Stimulated activated CD8-positive, alpha-beta memory T cell treated with anti-CD3 and anti-CD28 coated beads, Interleukin-4, amount 100 ng/mL, for 1 hour (primary cell): ENCODE measurements around the gene KXD1.
"Not testable (repeated sequence)": the region's sequence is repeated elsewhere in the genome, so short reads cannot be mapped to it uniquely, and the experiment has no call there.

Experiments
- DNase-seq, 2 donors: peaks; one replicate each; pipeline ENCODE4 v3.0.0-alpha.2; 2020; ENCODE audit warnings: low read depth in 2 of 2, low spot score in 1 of 2

KXD1 gene

GRCh38 chr19:18533058-18533457, 24.6 kb upstream of the KXD1 start:
- no peak for DNase-seq

- no peak for DNase-seq
Measured at GRCh38 chr19:18536475-18536874, 21.2 kb upstream of the KXD1 start.

GRCh38 chr19:18537431-18537830, 20.2 kb upstream of the KXD1 start:
- DNase-seq, result no peak

- no peak for DNase-seq
Measured at GRCh38 chr19:18538115-18538514, 19.6 kb upstream of the KXD1 start.

- no peak for DNase-seq
Measured at GRCh38 chr19:18539372-18539771, 18.3 kb upstream of the KXD1 start.

- not testable (repeated sequence) for DNase-seq
Measured at GRCh38 chr19:18540200-18540599, 17.5 kb upstream of the KXD1 start.

- DNase-seq, result no peak
Measured at GRCh38 chr19:18541258-18541991, 16.2 kb upstream of the KXD1 start.

- DNase-seq, result no peak
Measured at GRCh38 chr19:18541992-18542940, 15.4 kb upstream of the KXD1 start.

- DNase-seq, result peak; percentile 89 to 91
Measured at GRCh38 chr19:18542941-18543813, 14.5 kb upstream of the KXD1 start, which contains the start of gene FKBP8. TSS of gene FKBP8 (minus strand) at chr19:18543573. CDS start at chr19:18541970, 1,603 bp downstream.

GRCh38 chr19:18543814-18544475, 13.7 kb upstream of the KXD1 start:
- peak in 1 of 2 donors; percentile 38 for DNase-seq

- no peak for DNase-seq
Measured at GRCh38 chr19:18551631-18552030, 6.0 kb upstream of the KXD1 start.

- DNase-seq, result no peak
Measured at GRCh38 chr19:18558202-18558555, 509 bp downstream of the KXD1 start.

- no peak for DNase-seq
Measured at GRCh38 chr19:18558604-18559003, 934 bp downstream of the KXD1 start.

GRCh38 chr19:18559685-18560084, 2.0 kb downstream of the KXD1 start:
- no peak for DNase-seq

- DNase-seq, result no peak
Measured at GRCh38 chr19:18562086-18562485, 4.4 kb downstream of the KXD1 start.

GRCh38 chr19:18566953-18567352, 9.3 kb downstream of the KXD1 start:
- DNase-seq, result no peak

GRCh38 chr19:18568367-18568766, 10.7 kb downstream of the KXD1 start:
- no peak for DNase-seq

- DNase-seq, result peak; percentile 98
Measured at GRCh38 chr19:18571564-18572344, 14.1 kb downstream of the KXD1 start, which contains the start of gene UBA52. TSS of gene UBA52 (plus strand) at chr19:18571857. CDS start at chr19:18573301, 1,444 bp downstream.

GRCh38 chr19:18574691-18575291, 17.1 kb downstream of the KXD1 start:
- no peak for DNase-seq
